ELF-1 (cell line): ENCODE data around the gene DNMT3B.

ENCODE experiments used
- DNase-seq: peaks from one replicate; pipeline ENCODE4 v3.0.0-alpha.2; 2016; ENCODE audit warnings: low read depth, low spot score

The DNMT3B gene

GRCh38 chr20:32858189-32858588, 96.0 kb downstream of the DNMT3B start:
- peak; percentile 30 for DNase-seq
